MG63 (cell line): ENCODE results near the gene RCOR2. TPM values are rescaled to one million over a fixed set of nuclear protein-coding genes. Genes with fewer than 3 reads are reported as not detected.

Experiments
- total RNA-seq: library from RNA; depleted of rRNA; stranded (reverse); fragments of >200 nt; shearing (Covaris generic); gene quantifications from 2 replicates; pipeline ENCODE4 v1.2.3, GENCODE V29; 2014; ENCODE audit warnings: low replicate concordance; rRNA removed

RCOR2 gene
- total RNA-seq, 1 experiment from 2014 or later: 0.03 TPM

Other genes with a start within 250 kb of the RCOR2 start
- 92.4 and 93.6 TPM in 2 replicates for gene ATL3, start 245.8 kb downstream of the RCOR2 start, total RNA-seq
- gene RTN3, start 235.7 kb downstream of the RCOR2 start, total RNA-seq: 107 and 112 TPM in 2 replicates
- gene ZFTA, start 148.4 kb downstream of the RCOR2 start, total RNA-seq: 5.1 and 8.6 TPM in 2 replicates
- gene SPINDOC, start 103.7 kb downstream of the RCOR2 start, total RNA-seq: 15.1 and 26.2 TPM in 2 replicates
- 10.1 and 17.4 TPM in 2 replicates for gene MARK2, start 78.1 kb downstream of the RCOR2 start, total RNA-seq
- 13.2 and 29.6 TPM in 2 replicates for gene NAA40, start 21.8 kb upstream of the RCOR2 start, total RNA-seq
- gene COX8A, start 57.5 kb upstream of the RCOR2 start, total RNA-seq: 297 and 593 TPM in 2 replicates
- gene OTUB1, start 69.3 kb upstream of the RCOR2 start, total RNA-seq: 56.9 and 98.7 TPM in 2 replicates
- 0.25 TPM in 1 of 2 replicates, not detected in the other for gene FLRT1, start 118.8 kb upstream of the RCOR2 start, total RNA-seq
- gene MACROD1, start 248.9 kb upstream of the RCOR2 start, total RNA-seq: 14.1 and 44.1 TPM in 2 replicates